Calu3 (cell line): ENCODE measurements around the gene CILP2. TPM values are rescaled to one million over a fixed set of nuclear protein-coding genes. Genes with fewer than 3 reads are reported as not detected.

ENCODE experiments used
- BruUV-seq: library from RNA; stranded (reverse); fragments of 400-500 nt; replicated peaks from 2 replicates; lab custom pipeline; 2021; lab: Mats Ljungman, UMichigan
- CTCF ChIA-PET: fragments of 300-600 bp; sonication (Branson Sonifier 250); formaldehyde crosslinking; loops from one replicate; lab custom pipeline; 2022; ENCODE audit warnings: antibody characterized with exemption; lab: Charles Lee
- DNase-seq: peaks from one replicate; pipeline ENCODE4 v3.0.0; 2022
- H3K27ac Mint-ChIP-seq: one replicate; pipeline ENCODE4 v1.8.0; 2022; ENCODE audit warnings: mixed read lengths; ENCODE audit not compliant: unreplicated experiment
- H3K27me3 Mint-ChIP-seq: one replicate; pipeline ENCODE4 v1.8.0; 2022; ENCODE audit warnings: mixed read lengths; ENCODE audit not compliant: unreplicated experiment
- H3K36me3 Mint-ChIP-seq: one replicate; pipeline ENCODE4 v1.8.0; 2022; ENCODE audit warnings: mild to moderate bottlenecking, moderate library complexity, mixed read lengths; ENCODE audit not compliant: insufficient read depth, unreplicated experiment
- H3K4me1 Mint-ChIP-seq: one replicate; pipeline ENCODE4 v1.8.0; 2022; ENCODE audit warnings: mild to moderate bottlenecking, low read depth, mixed read lengths; ENCODE audit not compliant: unreplicated experiment
- H3K4me3 Mint-ChIP-seq: one replicate; pipeline ENCODE4 v1.8.0; 2022; ENCODE audit warnings: mild to moderate bottlenecking, low read depth, moderate library complexity, mixed read lengths; ENCODE audit not compliant: unreplicated experiment
- H3K9me3 Mint-ChIP-seq: one replicate; pipeline ENCODE4 v1.8.0; 2022; ENCODE audit warnings: low read depth, mixed read lengths; ENCODE audit not compliant: unreplicated experiment
- intact Hi-C: fragments of 100-400 bp; cut with micrococcal nuclease; formaldehyde crosslinking; loops from one replicate; pipeline ENCODE4 v1.10.0; 2022; ENCODE audit not compliant: unreplicated experiment
- total RNA-seq: library from RNA; stranded (reverse); gene quantifications from 2 replicates; pipeline ENCODE4 v1.2.3, GENCODE V29; 2022
- TF ChIP-seq, protein P1 (sequence below): fragments of 200-600 bp; IDR thresholded peaks from one replicate; pipeline ENCODE4 v1.8.0; 2022; ENCODE audit warnings: antibody characterized with exemption; ENCODE audit not compliant: unreplicated experiment

The CILP2 gene
- total RNA-seq, 1 experiment from 2014 or later, result 1.3 TPM

DNA sequence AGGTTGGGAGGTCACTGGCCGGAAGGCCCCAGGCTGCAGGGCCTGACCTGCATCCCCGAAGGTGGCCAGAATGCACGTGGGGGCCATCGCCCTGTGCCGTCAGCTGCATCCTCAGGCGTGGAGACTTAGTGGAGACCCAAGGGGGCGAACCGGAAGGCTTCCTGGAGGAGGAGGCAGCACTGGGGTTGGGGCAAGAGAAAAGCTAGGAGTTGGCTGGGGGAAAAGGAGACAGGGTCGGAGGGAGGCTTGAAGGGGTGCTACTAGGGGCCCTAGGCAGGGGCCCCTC is 10.8 kb upstream of the CILP2 start:
- Mint-ChIP-seq H3K9me3 (no peaks in the 10 kb centered on the region), H3K4me3 (no peak overlapping the region), H3K4me1 (no peaks in the 10 kb centered on the region), H3K36me3 (peaks cover 23% of the 10 kb centered on the region), H3K27me3 (no peaks in the 10 kb centered on the region), H3K27ac (no peak overlapping the region)
- intact Hi-C loops, result no loop called here
- CTCF ChIA-PET, result no interaction called here
- BruUV-seq, result no TSS peak
- no peak for DNase-seq
- TF ChIP-seq, protein P1, sequence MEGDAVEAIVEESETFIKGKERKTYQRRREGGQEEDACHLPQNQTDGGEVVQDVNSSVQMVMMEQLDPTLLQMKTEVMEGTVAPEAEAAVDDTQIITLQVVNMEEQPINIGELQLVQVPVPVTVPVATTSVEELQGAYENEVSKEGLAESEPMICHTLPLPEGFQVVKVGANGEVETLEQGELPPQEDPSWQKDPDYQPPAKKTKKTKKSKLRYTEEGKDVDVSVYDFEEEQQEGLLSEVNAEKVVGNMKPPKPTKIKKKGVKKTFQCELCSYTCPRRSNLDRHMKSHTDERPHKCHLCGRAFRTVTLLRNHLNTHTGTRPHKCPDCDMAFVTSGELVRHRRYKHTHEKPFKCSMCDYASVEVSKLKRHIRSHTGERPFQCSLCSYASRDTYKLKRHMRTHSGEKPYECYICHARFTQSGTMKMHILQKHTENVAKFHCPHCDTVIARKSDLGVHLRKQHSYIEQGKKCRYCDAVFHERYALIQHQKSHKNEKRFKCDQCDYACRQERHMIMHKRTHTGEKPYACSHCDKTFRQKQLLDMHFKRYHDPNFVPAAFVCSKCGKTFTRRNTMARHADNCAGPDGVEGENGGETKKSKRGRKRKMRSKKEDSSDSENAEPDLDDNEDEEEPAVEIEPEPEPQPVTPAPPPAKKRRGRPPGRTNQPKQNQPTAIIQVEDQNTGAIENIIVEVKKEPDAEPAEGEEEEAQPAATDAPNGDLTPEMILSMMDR, result no peak

DNA sequence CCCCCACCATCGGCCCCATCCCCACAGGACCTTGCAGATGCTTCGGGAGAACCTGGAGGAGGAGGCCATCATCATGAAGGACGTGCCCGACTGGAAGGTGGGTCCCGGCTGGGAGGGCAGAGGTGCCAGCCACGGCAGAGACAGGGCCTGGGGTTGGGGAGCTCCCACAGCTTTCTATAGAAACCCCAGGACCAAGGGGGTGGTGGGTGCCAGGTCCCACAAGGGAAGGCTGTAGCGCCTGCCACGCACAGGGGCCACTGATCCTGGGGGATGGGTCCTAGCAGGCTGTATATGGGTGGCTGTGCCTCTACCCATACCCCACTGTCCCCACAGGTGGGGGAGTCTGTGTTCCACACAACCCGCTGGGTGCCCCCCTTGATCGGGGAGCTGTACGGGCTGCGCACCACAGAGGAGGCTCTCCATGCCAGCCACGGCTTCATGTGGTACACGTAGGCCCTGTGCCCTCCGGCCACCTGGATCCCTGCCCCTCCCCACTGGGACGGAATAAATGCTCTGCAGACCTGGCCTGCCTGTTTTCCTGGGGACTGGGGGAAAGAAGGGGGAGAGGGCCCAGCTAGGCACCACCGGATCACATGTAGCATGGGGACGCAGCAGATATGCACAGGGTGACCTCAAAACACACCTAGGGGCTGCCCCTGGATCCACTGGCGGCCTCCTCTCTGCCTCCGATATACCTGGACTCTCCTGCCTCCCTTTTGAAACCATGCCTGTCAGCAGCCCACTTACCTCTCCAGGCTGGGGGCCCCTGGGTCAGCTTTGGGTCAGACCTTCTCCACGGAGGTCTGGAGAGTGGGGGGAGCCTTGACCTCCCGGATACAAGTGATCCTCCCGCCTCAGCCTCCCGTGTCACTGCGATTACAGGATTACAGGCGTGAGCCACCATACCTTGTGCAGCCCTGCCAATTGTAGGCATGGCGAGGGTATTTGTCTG is 10.1 kb upstream of the CILP2 start:
- no peak for DNase-seq
- BruUV-seq, result no TSS peak
- H3K36me3 Mint-ChIP-seq, result peaks cover 24% of the 10 kb centered on the region
- H3K27ac Mint-ChIP-seq, result no peak overlapping the region
- TF ChIP-seq, protein P1, result no peak
- CTCF ChIA-PET, result no interaction called here
- no peaks in the 10 kb centered on the region for H3K9me3 Mint-ChIP-seq
- no peak overlapping the region for H3K4me3 Mint-ChIP-seq
- H3K27me3 Mint-ChIP-seq, result no peaks in the 10 kb centered on the region
- intact Hi-C loops, result no loop called here
- H3K4me1 Mint-ChIP-seq, result no peaks in the 10 kb centered on the region

DNA sequence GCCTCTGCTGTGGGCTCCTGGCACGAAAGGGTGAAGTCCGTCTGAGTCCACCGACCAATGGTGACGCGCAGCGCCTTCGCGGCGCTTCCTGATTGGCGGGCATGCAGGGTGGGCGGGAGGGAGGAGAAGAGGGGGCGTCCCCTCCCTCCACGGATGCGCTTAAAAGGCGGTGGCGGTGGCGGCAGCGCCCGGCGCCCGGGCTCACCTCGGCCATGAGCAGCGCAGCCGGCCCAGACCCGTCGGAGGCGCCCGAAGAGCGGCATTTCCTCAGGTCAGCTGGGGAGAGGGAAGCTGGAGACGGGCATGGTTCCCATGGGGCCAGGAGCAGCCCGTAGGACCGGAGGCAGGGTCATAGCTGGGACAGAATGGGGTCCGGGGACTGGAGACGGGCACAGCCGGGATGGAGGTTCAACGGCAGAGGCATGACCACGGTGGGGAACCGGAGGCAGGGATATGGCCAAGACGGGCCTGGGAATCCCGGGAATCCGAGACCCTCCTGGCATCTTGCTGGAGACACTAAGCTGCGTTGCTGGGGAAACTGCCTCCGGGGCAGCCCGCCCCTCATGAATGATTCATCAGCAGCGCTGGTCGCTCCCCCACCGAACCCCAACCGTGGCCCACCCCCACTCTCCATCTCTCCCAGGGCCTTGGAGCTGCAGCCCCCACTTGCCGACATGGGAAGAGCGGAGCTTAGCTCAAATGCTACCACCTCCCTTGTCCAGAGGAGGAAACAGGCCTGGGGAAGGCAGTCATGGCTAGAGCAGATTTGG is 9.2 kb upstream of the CILP2 start, which contains the start of gene YJEFN3:
Gene YJEFN3, plus strand, starts transcription at position 191 of the 770 bp plus-strand sequence. Its CDS starts 22 bp downstream, at position 213.
- intact Hi-C loops, result no loop called here
- no TSS peak for BruUV-seq

DNA sequence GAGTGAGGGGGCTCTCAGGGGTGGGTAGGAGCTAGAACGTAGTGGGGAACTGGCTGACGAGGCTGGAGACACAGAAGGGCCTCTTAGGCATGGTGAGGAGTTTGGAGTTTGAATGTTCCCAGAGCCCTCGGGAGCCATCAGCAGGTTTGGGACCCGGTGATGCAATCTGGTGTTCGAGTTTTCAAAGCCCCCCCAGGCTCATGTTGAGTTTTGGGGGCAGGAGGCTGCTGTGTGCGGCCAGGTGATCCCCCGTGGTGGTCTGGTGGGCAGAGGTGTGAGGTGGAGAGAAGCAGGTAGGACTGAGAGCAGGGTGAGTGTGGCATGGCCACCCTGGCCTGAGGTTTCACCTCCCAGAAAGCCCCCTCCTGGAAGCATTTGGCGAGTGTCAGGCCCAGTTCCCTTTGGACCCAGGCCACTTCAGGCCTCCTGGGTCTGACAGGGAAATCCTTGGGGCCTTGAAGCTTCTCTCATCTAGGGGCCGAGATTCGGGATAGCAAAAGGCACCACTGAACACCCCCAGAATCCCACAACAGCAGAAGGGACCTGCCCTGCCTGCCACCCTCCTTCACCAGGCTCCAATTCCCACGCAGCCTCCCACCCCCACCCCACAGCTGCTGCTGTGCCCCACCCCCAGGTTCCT is 8.2 kb upstream of the CILP2 start:
- Mint-ChIP-seq H3K4me3 (no peak overlapping the region), H3K27me3 (no peaks in the 10 kb centered on the region), H3K9me3 (peaks cover 5% of the 10 kb centered on the region), H3K4me1 (peaks cover 10% of the 10 kb centered on the region), H3K36me3 (peaks cover 20% of the 10 kb centered on the region), H3K27ac (no peak overlapping the region)
- CTCF ChIA-PET, result no interaction called here
- DNase-seq, result no peak
- TF ChIP-seq, protein P1, result no peak
- BruUV-seq, result no TSS peak
- intact Hi-C loops, result loop anchor here (10.0 kb wide), 1 partner anchor 425 kb away; no protein-coding TSS in a partner anchor

More for the DNA sequence above, 9.2 kb upstream of the CILP2 start, which contains the start of gene YJEFN3:
- no peak for DNase-seq
- TF ChIP-seq, protein P1, result no peak
- Mint-ChIP-seq H3K36me3 (peaks cover 24% of the 10 kb centered on the region), H3K4me3 (no peak within 1 kb of the TSS), H3K9me3 (peaks cover under 1% of the 10 kb centered on the region), H3K4me1 (peaks cover 3% of the 10 kb centered on the region), H3K27me3 (no peaks in the 10 kb centered on the region), H3K27ac (no peak within 1 kb of the TSS)
- CTCF ChIA-PET, result no interaction called here
